Liver (tissue), 9 donors: Measurements from ENCODE around the gene ZIC1. TPM values are rescaled to one million over a fixed set of nuclear protein-coding genes. Genes with fewer than 3 reads are reported as not detected.

Experiments used
- DNase-seq: peaks from one replicate; pipeline ENCODE4 v3.0.0-alpha.2; 2017; ENCODE audit warnings: low spot score
- H3K27ac ChIP-seq, 2 donors: one replicate each; pipeline ENCODE4 v1.7.0; 2013; ENCODE audit warnings: inconsistent platforms in 2 of 2, low read length in 2 of 2, control low read depth in 1 of 2, low read depth in 1 of 2, mild to moderate bottlenecking in 1 of 2
- H3K27me3 ChIP-seq, 4 donors: one replicate each; pipeline versions ENCODE4 v1.6.1 to v1.7.0; 2013; ENCODE audit warnings: low read length in 3 of 4, inconsistent platforms in 1 of 4, mild to moderate bottlenecking in 1 of 4, moderate library complexity in 1 of 4; ENCODE audit not compliant: control insufficient read depth in 4 of 4, insufficient read depth in 4 of 4
- H3K36me3 ChIP-seq, 4 donors: one replicate each; pipeline versions ENCODE4 v1.6.1 to v1.7.0; 2013; ENCODE audit warnings: low read length in 3 of 4, mild to moderate bottlenecking in 3 of 4, low read depth in 1 of 4, moderate library complexity in 1 of 4; ENCODE audit not compliant: control insufficient read depth in 4 of 4, insufficient read depth in 3 of 4
- H3K4me1 ChIP-seq, 4 donors: one replicate each; pipeline versions ENCODE4 v1.6.1 to v1.7.0; 2013; ENCODE audit warnings: low read length in 3 of 4, mild to moderate bottlenecking in 3 of 4, moderate library complexity in 1 of 4; ENCODE audit not compliant: control insufficient read depth in 4 of 4, insufficient read depth in 4 of 4
- H3K4me3 ChIP-seq, 3 donors: one replicate each; pipeline versions ENCODE4 v1.6.1 to v1.7.0; 2013; ENCODE audit warnings: low read length in 3 of 3, control low read depth in 1 of 3, low read depth in 1 of 3, mild to moderate bottlenecking in 1 of 3
- H3K9ac ChIP-seq, 2 donors: one replicate each; pipeline ENCODE4 v1.7.0; 2013; ENCODE audit warnings: low read length in 2 of 2, mild to moderate bottlenecking in 2 of 2, moderate library complexity in 2 of 2, control low read depth in 1 of 2, low read depth in 1 of 2
- H3K9me3 ChIP-seq, 4 donors: one replicate each; pipeline versions ENCODE4 v1.6.1 to v1.7.0; 2013; ENCODE audit warnings: low read length in 3 of 4; ENCODE audit not compliant: control insufficient read depth in 4 of 4
- EGR1 ChIP-seq, 2 donors: IDR thresholded peaks; 2 replicates each; pipeline ENCODE4 v1.6.1; 2016 to 2018; ENCODE audit warnings: antibody characterized with exemption in 2 of 2, low read depth in 2 of 2
- FOXA1 ChIP-seq: IDR thresholded peaks from 2 replicates; pipeline ENCODE4 v1.6.1; 2016; ENCODE audit warnings: antibody characterized with exemption
- GABPA ChIP-seq, 2 donors: IDR thresholded peaks in 1 of 2; conservative IDR thresholded peaks in 1 of 2; 2 replicates each; pipeline ENCODE4 v1.6.1; 2016; ENCODE audit warnings: antibody characterized with exemption in 2 of 2, mild to moderate bottlenecking in 1 of 2, moderate library complexity in 1 of 2
- HNF4A ChIP-seq, 2 donors: conservative IDR thresholded peaks; 2 replicates each; pipeline ENCODE4 v1.6.1; 2016; ENCODE audit warnings: antibody characterized with exemption in 2 of 2, mild to moderate bottlenecking in 2 of 2
- HNF4G ChIP-seq: IDR thresholded peaks from 2 replicates; pipeline ENCODE4 v1.6.1; 2016; ENCODE audit warnings: antibody characterized with exemption
- JUND ChIP-seq, 2 donors: IDR thresholded peaks; 2 replicates each; pipeline ENCODE4 v1.6.1; 2016; ENCODE audit warnings: antibody characterized with exemption in 2 of 2
- RAD21 ChIP-seq, 2 donors: IDR thresholded peaks; 2 replicates each; pipeline ENCODE4 v1.6.1; 2016; ENCODE audit warnings: antibody characterized with exemption in 2 of 2, mild to moderate bottlenecking in 2 of 2
- RXRA ChIP-seq, 2 donors: IDR thresholded peaks; 2 replicates each; pipeline ENCODE4 v1.6.1; 2017 to 2018; ENCODE audit warnings: antibody characterized with exemption in 2 of 2, mild to moderate bottlenecking in 1 of 2
- SP1 ChIP-seq: IDR thresholded peaks from 2 replicates; pipeline ENCODE4 v1.6.1; 2018; ENCODE audit warnings: antibody characterized with exemption, mild to moderate bottlenecking
- TAF1 ChIP-seq: conservative IDR thresholded peaks from 2 replicates; pipeline ENCODE4 v1.6.1; 2016; ENCODE audit warnings: antibody characterized with exemption, mild to moderate bottlenecking
- whole genome bisulfite sequencing: extraction: QIAGEN DNeasy Blood & Tissue Kit; methylation state at CpG from one replicate; pipeline ENCODE4 v1.1.7; 2013; 5-methylcytosine and 5-hydroxymethylcytosine counted together
- polyA plus RNA-seq, 2 donors: library from polyadenylated mRNA; stranded (reverse) in 1 of 2; unstranded in 1 of 2; fragments of 200-250 nt in 1 of 2; fragments of >200 nt in 1 of 2; fragmentation: Nextera tagmentation in 1 of 2; extraction: Ambion mirVana in 1 of 2; gene quantifications; one replicate each; pipeline versions ENCODE4 v1.2.1 to v1.2.3, GENCODE V29; 2013 to 2015
- total RNA-seq, 2 donors: library from RNA; depleted of rRNA; stranded (reverse); fragments of >200 nt; gene quantifications; one replicate each; pipeline ENCODE4 v1.2.3, GENCODE V29; 2014
- TF ChIP-seq, protein P1 (sequence below): IDR thresholded peaks from 2 replicates; pipeline ENCODE4 v1.6.1; 2016; ENCODE audit warnings: antibody characterized with exemption, mild to moderate bottlenecking
- TF ChIP-seq, protein P2 (sequence below): IDR thresholded peaks from 2 replicates; pipeline ENCODE4 v1.6.1; 2016; ENCODE audit warnings: antibody characterized with exemption
- TF ChIP-seq, protein P3 (sequence below): IDR thresholded peaks from 2 replicates; pipeline ENCODE4 v1.6.1; 2016; ENCODE audit warnings: antibody characterized with exemption
- TF ChIP-seq, protein P4 (sequence below): fragments of 150-350 bp; IDR thresholded peaks from 2 replicates; pipeline ENCODE4 v1.5.1; 2017; ENCODE audit warnings: improper control_type of control experiment, low read depth, low read length; ENCODE audit not compliant: missing input control
- donor health status: healthy.
- donor health status: healthy.
- donor health status: healthy.
- donor health status: healthy.
- donor health status: healthy.

ZIC1 gene
- total and polyA plus RNA-seq, 4 donors: 4.4 TPM; not detected in 3

DNA sequence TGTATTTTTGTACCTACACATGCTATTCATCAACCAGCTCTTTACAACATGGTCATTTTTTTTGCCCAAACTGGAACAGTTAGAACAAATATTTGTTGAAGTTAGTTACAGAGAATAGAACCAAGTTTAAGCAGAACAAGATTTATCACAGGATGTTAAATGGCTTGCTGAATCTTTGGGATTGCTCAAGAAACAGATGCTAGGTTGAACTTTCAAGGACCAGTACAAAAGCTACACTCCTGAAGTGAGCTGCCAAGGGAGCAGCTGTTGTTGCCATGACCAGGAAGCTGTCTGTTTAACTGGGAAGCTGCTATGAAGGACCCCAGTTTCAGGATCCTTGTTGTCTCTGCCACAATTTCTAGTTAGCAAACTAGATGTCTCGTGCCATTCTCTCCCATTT, 53.7 kb downstream of the ZIC1 start:
- WGBS: 51% methylated on average over 1 of the region's 1 CpG
- no peak for DNase-seq
- no peaks in the 10 kb centered on the region for H3K9me3 ChIP-seq
- H3K4me1 ChIP-seq: no peaks in the 10 kb centered on the region
- no peak overlapping the region for H3K27ac ChIP-seq
- H3K27me3 ChIP-seq: no peaks in the 10 kb centered on the region
- no peak overlapping the region for H3K4me3 ChIP-seq
- no peak overlapping the region for H3K9ac ChIP-seq
- H3K36me3 ChIP-seq: no peaks in the 10 kb centered on the region
- TF ChIP-seq RAD21 (IDR thresholded peaks at IDR 0.05) (no peak), SP1 (no peak), TAF1 (no peak), JUND (IDR thresholded peaks at IDR 0.05) (no peak), HNF4A (conservative IDR thresholded peaks at IDR 0.05) (no peak), RXRA (IDR thresholded peaks at IDR 0.05) (no peak), EGR1 (IDR thresholded peaks at IDR 0.05; ENCODE audit: low read depth in 2 of 2) (no peak), HNF4G (no peak), GABPA (IDR thresholded peaks at IDR 0.05 in 1 of 2, conservative IDR thresholded peaks at IDR 0.05 in 1 of 2) (no peak), FOXA1 (no peak)
- TF ChIP-seq, protein P1, sequence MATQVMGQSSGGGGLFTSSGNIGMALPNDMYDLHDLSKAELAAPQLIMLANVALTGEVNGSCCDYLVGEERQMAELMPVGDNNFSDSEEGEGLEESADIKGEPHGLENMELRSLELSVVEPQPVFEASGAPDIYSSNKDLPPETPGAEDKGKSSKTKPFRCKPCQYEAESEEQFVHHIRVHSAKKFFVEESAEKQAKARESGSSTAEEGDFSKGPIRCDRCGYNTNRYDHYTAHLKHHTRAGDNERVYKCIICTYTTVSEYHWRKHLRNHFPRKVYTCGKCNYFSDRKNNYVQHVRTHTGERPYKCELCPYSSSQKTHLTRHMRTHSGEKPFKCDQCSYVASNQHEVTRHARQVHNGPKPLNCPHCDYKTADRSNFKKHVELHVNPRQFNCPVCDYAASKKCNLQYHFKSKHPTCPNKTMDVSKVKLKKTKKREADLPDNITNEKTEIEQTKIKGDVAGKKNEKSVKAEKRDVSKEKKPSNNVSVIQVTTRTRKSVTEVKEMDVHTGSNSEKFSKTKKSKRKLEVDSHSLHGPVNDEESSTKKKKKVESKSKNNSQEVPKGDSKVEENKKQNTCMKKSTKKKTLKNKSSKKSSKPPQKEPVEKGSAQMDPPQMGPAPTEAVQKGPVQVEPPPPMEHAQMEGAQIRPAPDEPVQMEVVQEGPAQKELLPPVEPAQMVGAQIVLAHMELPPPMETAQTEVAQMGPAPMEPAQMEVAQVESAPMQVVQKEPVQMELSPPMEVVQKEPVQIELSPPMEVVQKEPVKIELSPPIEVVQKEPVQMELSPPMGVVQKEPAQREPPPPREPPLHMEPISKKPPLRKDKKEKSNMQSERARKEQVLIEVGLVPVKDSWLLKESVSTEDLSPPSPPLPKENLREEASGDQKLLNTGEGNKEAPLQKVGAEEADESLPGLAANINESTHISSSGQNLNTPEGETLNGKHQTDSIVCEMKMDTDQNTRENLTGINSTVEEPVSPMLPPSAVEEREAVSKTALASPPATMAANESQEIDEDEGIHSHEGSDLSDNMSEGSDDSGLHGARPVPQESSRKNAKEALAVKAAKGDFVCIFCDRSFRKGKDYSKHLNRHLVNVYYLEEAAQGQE: no peak
- TF ChIP-seq, protein P2, sequence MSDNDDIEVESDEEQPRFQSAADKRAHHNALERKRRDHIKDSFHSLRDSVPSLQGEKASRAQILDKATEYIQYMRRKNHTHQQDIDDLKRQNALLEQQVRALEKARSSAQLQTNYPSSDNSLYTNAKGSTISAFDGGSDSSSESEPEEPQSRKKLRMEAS: no peak
- TF ChIP-seq, protein P3, sequence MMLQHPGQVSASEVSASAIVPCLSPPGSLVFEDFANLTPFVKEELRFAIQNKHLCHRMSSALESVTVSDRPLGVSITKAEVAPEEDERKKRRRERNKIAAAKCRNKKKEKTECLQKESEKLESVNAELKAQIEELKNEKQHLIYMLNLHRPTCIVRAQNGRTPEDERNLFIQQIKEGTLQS: no peak
- TF ChIP-seq, protein P4, sequence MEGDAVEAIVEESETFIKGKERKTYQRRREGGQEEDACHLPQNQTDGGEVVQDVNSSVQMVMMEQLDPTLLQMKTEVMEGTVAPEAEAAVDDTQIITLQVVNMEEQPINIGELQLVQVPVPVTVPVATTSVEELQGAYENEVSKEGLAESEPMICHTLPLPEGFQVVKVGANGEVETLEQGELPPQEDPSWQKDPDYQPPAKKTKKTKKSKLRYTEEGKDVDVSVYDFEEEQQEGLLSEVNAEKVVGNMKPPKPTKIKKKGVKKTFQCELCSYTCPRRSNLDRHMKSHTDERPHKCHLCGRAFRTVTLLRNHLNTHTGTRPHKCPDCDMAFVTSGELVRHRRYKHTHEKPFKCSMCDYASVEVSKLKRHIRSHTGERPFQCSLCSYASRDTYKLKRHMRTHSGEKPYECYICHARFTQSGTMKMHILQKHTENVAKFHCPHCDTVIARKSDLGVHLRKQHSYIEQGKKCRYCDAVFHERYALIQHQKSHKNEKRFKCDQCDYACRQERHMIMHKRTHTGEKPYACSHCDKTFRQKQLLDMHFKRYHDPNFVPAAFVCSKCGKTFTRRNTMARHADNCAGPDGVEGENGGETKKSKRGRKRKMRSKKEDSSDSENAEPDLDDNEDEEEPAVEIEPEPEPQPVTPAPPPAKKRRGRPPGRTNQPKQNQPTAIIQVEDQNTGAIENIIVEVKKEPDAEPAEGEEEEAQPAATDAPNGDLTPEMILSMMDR: no peak

Other genes with a start within 250 kb of the ZIC1 start
- gene ZIC4, start 2.8 kb upstream of the ZIC1 start, total RNA-seq: not detected
- gene ZIC4, start 2.8 kb upstream of the ZIC1 start, polyA plus RNA-seq: under 1 TPM in 1 of 2 donors, not detected in 1; 0.06 TPM